Measurements from ENCODE around the gene ZNF496. TPM values are rescaled to one million over a fixed set of nuclear protein-coding genes. Genes with fewer than 3 reads are reported as not detected.
"Not testable (repeated sequence)": the region's sequence is repeated elsewhere in the genome, so short reads cannot be mapped to it uniquely, and the experiment has no call there.

ZNF496 gene
- total RNA-seq, 1 experiment from 2014 or later = 21.4 TPM

DNA sequence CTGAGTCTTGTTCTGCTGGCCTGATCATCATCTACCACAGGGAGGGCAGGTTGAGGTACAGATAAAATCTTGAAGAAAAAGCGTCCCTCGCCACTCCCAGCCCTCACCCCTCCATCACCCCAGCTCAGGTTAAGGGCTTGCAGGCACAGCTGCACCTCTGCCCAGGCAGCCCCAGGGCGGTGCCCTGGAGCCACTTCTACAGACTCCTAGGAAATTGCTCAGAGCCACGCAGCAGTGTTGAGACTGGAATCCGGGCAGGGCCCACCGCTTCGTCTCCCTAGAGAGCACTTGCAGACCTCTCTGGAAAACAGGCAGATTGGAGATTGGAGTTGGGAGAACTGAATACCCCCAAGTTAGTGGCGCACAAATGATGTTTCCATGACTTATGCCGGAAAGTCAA, 40.5 kb downstream of the ZNF496 start:
- in situ Hi-C loops (cut with HindIII; ENCODE audit: low pct_unique_long_range_greater_than_20kb, low sequenced_read_pairs) = no loop called here
- intact Hi-C loops (cut with micrococcal nuclease; ENCODE audit: unreplicated experiment) = no loop called here
- TF ChIP-seq, protein P1, sequence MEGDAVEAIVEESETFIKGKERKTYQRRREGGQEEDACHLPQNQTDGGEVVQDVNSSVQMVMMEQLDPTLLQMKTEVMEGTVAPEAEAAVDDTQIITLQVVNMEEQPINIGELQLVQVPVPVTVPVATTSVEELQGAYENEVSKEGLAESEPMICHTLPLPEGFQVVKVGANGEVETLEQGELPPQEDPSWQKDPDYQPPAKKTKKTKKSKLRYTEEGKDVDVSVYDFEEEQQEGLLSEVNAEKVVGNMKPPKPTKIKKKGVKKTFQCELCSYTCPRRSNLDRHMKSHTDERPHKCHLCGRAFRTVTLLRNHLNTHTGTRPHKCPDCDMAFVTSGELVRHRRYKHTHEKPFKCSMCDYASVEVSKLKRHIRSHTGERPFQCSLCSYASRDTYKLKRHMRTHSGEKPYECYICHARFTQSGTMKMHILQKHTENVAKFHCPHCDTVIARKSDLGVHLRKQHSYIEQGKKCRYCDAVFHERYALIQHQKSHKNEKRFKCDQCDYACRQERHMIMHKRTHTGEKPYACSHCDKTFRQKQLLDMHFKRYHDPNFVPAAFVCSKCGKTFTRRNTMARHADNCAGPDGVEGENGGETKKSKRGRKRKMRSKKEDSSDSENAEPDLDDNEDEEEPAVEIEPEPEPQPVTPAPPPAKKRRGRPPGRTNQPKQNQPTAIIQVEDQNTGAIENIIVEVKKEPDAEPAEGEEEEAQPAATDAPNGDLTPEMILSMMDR (IDR thresholded peaks at IDR 0.05) = no peak
- no peak for TF ChIP-seq TCF7L2 (IDR thresholded peaks at IDR 0.05; ENCODE audit: low read depth, low read length)
- TF ChIP-seq POLR2AphosphoS5 (IDR thresholded peaks at IDR 0.05; ENCODE audit: low read depth, low read length) = no peak
- TF ChIP-seq, protein P2, sequence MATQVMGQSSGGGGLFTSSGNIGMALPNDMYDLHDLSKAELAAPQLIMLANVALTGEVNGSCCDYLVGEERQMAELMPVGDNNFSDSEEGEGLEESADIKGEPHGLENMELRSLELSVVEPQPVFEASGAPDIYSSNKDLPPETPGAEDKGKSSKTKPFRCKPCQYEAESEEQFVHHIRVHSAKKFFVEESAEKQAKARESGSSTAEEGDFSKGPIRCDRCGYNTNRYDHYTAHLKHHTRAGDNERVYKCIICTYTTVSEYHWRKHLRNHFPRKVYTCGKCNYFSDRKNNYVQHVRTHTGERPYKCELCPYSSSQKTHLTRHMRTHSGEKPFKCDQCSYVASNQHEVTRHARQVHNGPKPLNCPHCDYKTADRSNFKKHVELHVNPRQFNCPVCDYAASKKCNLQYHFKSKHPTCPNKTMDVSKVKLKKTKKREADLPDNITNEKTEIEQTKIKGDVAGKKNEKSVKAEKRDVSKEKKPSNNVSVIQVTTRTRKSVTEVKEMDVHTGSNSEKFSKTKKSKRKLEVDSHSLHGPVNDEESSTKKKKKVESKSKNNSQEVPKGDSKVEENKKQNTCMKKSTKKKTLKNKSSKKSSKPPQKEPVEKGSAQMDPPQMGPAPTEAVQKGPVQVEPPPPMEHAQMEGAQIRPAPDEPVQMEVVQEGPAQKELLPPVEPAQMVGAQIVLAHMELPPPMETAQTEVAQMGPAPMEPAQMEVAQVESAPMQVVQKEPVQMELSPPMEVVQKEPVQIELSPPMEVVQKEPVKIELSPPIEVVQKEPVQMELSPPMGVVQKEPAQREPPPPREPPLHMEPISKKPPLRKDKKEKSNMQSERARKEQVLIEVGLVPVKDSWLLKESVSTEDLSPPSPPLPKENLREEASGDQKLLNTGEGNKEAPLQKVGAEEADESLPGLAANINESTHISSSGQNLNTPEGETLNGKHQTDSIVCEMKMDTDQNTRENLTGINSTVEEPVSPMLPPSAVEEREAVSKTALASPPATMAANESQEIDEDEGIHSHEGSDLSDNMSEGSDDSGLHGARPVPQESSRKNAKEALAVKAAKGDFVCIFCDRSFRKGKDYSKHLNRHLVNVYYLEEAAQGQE (IDR thresholded peaks at IDR 0.05; ENCODE audit: insufficient read depth in 1 of 2, low read depth in 2 of 2, low read length in 1 of 2) = no peak
- no peak for TF ChIP-seq SIN3A (IDR thresholded peaks at IDR 0.05; ENCODE audit: borderline replicate concordance, insufficient read depth, low read depth, low read length)
- H3K9me3 ChIP-seq (ENCODE audit: control insufficient read depth, insufficient read depth, low read depth, low read length) = no peaks in the 10 kb centered on the region
- H3K27ac ChIP-seq (ENCODE audit: low read length) = no peak overlapping the region
- DNase-seq (ENCODE audit: low read depth, low spot score) = no peak
- no peak overlapping the region for H3K4me3 ChIP-seq (ENCODE audit: low read depth in 2 of 2, low read length in 2 of 2)
- BruUV-seq (replicated peaks) = no TSS peak
- H3K27me3 ChIP-seq (ENCODE audit: control insufficient read depth, insufficient read depth, low read length) = no peaks in the 10 kb centered on the region; the same call in 1 of the 2 replicates
- ChIA-PET CTCF (no interaction called here), POLR2A (no interaction called here)
- ATAC-seq = no peak
- no peaks in the 10 kb centered on the region for H3K4me1 ChIP-seq (ENCODE audit: control insufficient read depth, insufficient read depth, low read length)
- no peaks in the 10 kb centered on the region for H3K36me3 ChIP-seq (ENCODE audit: control insufficient read depth, insufficient read depth, low read length)

DNA sequence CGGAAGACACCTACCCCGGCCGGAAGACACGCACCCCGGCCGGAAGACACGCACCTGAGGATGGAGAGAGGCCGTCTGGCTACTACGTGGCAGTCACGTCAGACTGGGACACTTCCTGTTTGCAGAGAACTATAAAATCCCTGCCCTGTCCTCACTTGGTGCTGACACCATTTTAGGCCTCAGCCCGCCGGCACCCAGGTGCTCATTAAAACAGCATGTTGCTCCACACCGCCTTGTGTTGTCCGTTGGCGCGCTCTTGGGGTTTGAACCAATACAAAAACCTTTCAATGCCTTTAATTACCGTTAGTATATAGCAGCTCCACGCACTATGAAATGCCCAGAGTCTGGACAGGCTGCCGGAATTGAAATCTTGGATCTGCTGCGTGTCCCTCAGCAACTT, 41.1 kb downstream of the ZNF496 start:
- POLR2A ChIA-PET = no interaction called here
- TF ChIP-seq, protein P2 (IDR thresholded peaks at IDR 0.05; ENCODE audit: insufficient read depth in 1 of 2, low read depth in 2 of 2, low read length in 1 of 2) = no peak
- TF ChIP-seq, protein P1 (IDR thresholded peaks at IDR 0.05) = no peak
- TF ChIP-seq POLR2AphosphoS5 (IDR thresholded peaks at IDR 0.05; ENCODE audit: low read depth, low read length) = no peak
- no peak for TF ChIP-seq TCF7L2 (IDR thresholded peaks at IDR 0.05; ENCODE audit: low read depth, low read length)
- TF ChIP-seq SIN3A (IDR thresholded peaks at IDR 0.05; ENCODE audit: borderline replicate concordance, insufficient read depth, low read depth, low read length) = no peak
- no peak for DNase-seq (ENCODE audit: low read depth, low spot score)
- intact Hi-C loops (cut with micrococcal nuclease; ENCODE audit: unreplicated experiment) = no loop called here
- in situ Hi-C loops (cut with HindIII; ENCODE audit: low pct_unique_long_range_greater_than_20kb, low sequenced_read_pairs) = no loop called here
- no TSS peak for BruUV-seq (replicated peaks)
- no peak overlapping the region for H3K4me3 ChIP-seq (ENCODE audit: low read depth in 2 of 2, low read length in 2 of 2)
- no peaks in the 10 kb centered on the region; the same call in 1 of the 2 replicates for H3K27me3 ChIP-seq (ENCODE audit: control insufficient read depth, insufficient read depth, low read length)
- no peak overlapping the region for H3K27ac ChIP-seq (ENCODE audit: low read length)
- H3K36me3 ChIP-seq (ENCODE audit: control insufficient read depth, insufficient read depth, low read length) = no peaks in the 10 kb centered on the region
- H3K4me1 ChIP-seq (ENCODE audit: control insufficient read depth, insufficient read depth, low read length) = no peaks in the 10 kb centered on the region
- no peak for ATAC-seq
- no peaks in the 10 kb centered on the region for H3K9me3 ChIP-seq (ENCODE audit: control insufficient read depth, insufficient read depth, low read depth, low read length)
- CTCF ChIA-PET = no interaction called here

DNA sequence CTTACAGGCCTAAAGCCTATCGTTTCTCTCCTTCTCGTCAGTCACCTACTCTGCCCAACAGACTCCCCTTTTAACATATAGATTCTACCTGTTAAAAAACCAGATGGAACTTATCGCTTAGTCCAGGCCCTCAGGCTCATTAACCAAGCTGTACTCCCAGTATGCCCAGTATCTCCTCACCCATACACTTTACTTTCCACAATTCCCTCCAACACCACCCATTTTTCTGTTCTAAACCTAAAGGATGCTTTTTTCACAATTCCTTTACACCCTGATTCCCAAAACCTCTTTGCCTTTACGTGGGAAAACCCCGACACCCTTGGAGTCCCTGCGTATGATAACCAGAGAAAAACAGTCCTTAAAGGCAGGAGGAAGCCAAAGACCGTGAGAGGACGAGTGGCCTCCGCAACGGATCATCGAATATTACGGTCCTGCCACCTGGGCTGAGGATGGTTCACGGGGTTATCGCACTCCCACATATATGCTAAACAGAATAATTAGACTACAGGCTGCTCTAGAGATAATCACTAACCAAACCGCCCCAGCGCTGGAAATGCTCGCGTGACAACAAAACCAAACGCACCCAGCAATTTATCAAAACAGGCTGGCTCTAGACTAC, 42.3 kb downstream of the ZNF496 start:
- intact Hi-C loops (cut with micrococcal nuclease; ENCODE audit: unreplicated experiment); H3K9me3 ChIP-seq (ENCODE audit: control insufficient read depth, insufficient read depth, low read depth, low read length); H3K27ac ChIP-seq (ENCODE audit: low read length); POLR2A ChIA-PET; H3K36me3 ChIP-seq (ENCODE audit: control insufficient read depth, insufficient read depth, low read length); DNase-seq (ENCODE audit: low read depth, low spot score); H3K27me3 ChIP-seq (ENCODE audit: control insufficient read depth, insufficient read depth, low read length); in situ Hi-C loops (cut with HindIII; ENCODE audit: low pct_unique_long_range_greater_than_20kb, low sequenced_read_pairs); ATAC-seq; H3K4me1 ChIP-seq (ENCODE audit: control insufficient read depth, insufficient read depth, low read length); H3K4me3 ChIP-seq (ENCODE audit: low read depth in 2 of 2, low read length in 2 of 2); CTCF ChIA-PET; BruUV-seq (replicated peaks): not testable (repeated sequence)
